Epithelial cell of proximal tubule (primary cell): Measurements from ENCODE around the gene TTLL11. TPM values are rescaled to one million over a fixed set of nuclear protein-coding genes. Genes with fewer than 3 reads are reported as not detected.

Source experiments
- DNase-seq: peaks from one replicate; pipeline ENCODE4 v3.0.0-alpha.2; 2011; ENCODE audit warnings: low read depth
- H3K4me3 ChIP-seq: 2 replicates; pipeline ENCODE4 v1.5.1; 2011; ENCODE audit warnings: low read depth, mild to moderate bottlenecking, low read length
- total RNA-seq: library from RNA; depleted of rRNA; stranded (reverse); fragments of >200 nt; gene quantifications from 2 replicates; pipeline ENCODE4 v1.2.3, GENCODE V29; 2015
- TF ChIP-seq, protein P1 (sequence below): conservative IDR thresholded peaks from 2 replicates; pipeline ENCODE4 v1.5.1; 2012; ENCODE audit warnings: low read depth, mild to moderate bottlenecking, low read length

TTLL11 gene
- total RNA-seq, 1 donor from 2014 or later: 0.75 TPM

DNA sequence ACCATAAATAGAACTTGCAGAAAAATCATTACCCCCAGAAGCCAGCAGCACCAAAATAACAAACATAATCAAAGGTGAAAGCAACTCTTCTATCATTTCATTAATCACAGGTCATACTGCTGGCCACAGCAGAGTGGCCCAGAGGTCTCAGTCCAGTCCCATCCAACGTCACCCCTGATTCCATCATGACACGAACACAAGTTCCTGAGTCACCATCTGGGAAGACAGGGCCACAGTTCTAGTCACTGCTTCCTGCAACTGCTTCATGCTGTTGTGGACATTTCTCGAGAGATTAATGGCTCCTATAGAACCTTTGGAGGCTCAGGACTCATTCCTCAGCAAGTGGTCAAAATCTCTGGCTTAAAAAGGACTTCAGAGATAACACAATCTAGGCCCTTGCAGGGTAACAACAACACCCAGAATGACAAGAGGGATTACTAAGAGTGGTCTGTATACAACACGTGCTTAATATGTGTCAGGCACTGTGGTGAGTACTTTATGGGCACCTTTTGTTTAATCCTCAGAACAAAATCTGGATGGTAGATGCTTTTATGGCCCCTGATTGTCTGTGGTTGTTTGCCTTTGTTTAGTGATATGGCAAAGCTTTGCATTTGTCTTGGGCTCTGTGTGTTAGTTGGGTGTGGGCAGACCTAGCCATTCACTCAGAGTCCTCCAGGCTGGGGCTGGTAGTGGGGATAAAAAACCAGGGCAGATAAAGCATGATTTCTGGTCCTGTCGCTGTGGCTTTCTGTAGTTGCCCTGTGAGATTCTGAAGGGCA is 257.3 kb downstream of the TTLL11 start:
- DNase-seq: no peak
- no peak overlapping the region for H3K4me3 ChIP-seq
- TF ChIP-seq, protein P1, sequence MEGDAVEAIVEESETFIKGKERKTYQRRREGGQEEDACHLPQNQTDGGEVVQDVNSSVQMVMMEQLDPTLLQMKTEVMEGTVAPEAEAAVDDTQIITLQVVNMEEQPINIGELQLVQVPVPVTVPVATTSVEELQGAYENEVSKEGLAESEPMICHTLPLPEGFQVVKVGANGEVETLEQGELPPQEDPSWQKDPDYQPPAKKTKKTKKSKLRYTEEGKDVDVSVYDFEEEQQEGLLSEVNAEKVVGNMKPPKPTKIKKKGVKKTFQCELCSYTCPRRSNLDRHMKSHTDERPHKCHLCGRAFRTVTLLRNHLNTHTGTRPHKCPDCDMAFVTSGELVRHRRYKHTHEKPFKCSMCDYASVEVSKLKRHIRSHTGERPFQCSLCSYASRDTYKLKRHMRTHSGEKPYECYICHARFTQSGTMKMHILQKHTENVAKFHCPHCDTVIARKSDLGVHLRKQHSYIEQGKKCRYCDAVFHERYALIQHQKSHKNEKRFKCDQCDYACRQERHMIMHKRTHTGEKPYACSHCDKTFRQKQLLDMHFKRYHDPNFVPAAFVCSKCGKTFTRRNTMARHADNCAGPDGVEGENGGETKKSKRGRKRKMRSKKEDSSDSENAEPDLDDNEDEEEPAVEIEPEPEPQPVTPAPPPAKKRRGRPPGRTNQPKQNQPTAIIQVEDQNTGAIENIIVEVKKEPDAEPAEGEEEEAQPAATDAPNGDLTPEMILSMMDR: no peak

DNA sequence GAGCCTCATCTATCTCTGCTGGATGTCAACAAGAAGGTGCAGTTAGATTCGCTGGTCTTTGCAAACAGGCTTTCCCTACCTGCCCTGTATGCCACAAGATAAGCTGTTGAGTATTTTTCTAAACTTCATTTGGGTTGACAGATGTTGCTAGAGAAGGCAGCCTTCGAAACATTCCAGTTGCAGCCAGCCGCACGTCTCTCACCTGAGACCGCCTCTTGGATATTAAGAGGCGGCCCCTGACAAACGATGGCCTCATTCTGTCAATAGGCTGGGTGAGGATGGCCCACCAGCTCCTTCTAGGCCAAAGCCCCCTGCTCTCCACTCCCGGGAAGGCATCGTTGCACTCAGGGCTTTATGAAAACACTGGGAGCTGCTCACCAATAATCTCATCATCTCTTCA is 260.0 kb downstream of the TTLL11 start:
- H3K4me3 ChIP-seq: no peak overlapping the region
- TF ChIP-seq, protein P1: no peak
- no peak for DNase-seq

DNA sequence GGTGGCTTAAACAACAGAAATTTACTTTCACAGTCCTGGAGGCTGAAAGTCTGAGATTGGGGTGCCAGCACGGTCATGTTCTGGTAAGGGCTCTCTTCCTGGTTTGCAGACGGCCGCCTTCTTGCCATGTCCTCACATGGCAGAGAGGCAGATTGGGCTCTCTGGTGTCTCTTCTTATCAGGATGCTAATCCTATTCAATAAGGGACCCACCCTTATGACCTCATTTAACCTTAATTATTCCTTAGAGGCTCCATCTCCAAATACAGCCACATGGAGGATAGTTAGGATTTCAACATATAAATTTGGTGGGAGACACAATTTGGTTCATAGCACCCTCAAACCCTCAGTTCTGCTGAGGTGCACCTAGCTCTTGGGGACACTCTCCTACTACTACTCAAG is 261.2 kb downstream of the TTLL11 start:
- H3K4me3 ChIP-seq: no peak overlapping the region
- DNase-seq: no peak
- TF ChIP-seq, protein P1: no peak

DNA sequence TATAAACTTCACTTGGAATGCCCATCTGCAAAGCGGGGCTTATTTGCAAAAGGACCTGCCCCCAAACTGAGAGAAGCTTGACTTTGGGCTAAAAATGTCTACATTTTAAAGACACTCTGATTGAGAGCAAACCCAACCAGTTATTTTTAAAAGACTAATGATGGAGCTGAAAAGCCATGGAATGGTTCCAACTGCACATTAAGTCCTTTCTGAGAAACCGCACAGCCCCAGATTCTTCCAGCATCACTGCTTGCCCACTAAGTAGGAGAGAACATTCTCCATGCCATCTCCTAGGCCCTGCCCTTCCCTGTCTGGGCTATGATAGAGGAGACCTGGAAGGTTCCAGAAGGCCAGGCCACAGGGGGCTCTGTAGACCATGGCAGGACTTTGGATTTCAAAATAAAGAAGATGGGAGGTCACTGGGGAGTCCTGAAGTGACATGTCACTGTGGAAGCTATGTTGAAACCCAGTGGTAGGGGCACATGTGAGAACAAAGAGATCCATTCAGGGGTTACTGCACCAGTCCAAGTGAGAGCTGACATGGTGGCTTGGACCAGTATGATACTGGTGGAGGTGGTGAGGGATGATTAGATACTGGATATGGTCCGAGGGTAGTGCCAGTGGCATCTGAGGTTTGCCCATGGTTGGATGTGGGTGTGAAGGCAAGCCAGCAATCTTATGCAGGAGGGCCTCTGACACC is 262.5 kb downstream of the TTLL11 start:
- TF ChIP-seq, protein P1: no peak

GRCh38 chr9:121827251-121827967 is 265.7 kb downstream of the TTLL11 start:
- no peak overlapping the region for H3K4me3 ChIP-seq
- TF ChIP-seq, protein P1: no peak
- DNase-seq: no peak

More for the DNA sequence above, 262.5 kb downstream of the TTLL11 start:
- DNase-seq: no peak
- H3K4me3 ChIP-seq: no peak overlapping the region

GRCh38 chr9:121826711-121827110 is 266.4 kb downstream of the TTLL11 start:
- TF ChIP-seq, protein P1: no peak
- no peak for DNase-seq

More at GRCh38 chr9:121826711-121827110, 266.4 kb downstream of the TTLL11 start:
- no peak overlapping the region for H3K4me3 ChIP-seq
